ENCODE results near the gene DUSP1.

Gene DUSP1

GRCh38 chr5:172721455-172722326, 49.3 kb downstream of the DUSP1 start:
- DNase-seq, result no peak

- DNase-seq, result no peak
Observed at GRCh38 chr5:172720655-172721054, 50.3 kb downstream of the DUSP1 start.

GRCh38 chr5:172719211-172719610, 51.8 kb downstream of the DUSP1 start:
- DNase-seq, result no peak

- no peak for DNase-seq
Observed at GRCh38 chr5:172718527-172719114, 52.4 kb downstream of the DUSP1 start.
